Measurements from ENCODE around the gene LCE2A. TPM values are rescaled to one million over a fixed set of nuclear protein-coding genes. Genes with fewer than 3 reads are reported as not detected.
"Not testable (repeated sequence)": the region's sequence is repeated elsewhere in the genome, so short reads cannot be mapped to it uniquely, and the experiment has no call there.

Gene LCE2A
- total RNA-seq, 1 experiment from 2014 or later: not detected

GRCh38 chr1:152667648-152668047, 30.5 kb upstream of the LCE2A start:
- no peak for TF ChIP-seq CTCF (IDR thresholded peaks at IDR 0.05; ENCODE audit: insufficient read depth in 1 of 2, low read depth in 1 of 2, low read length in 1 of 2, severe bottlenecking in 1 of 2, unreplicated experiment in 1 of 2)
- Mint-ChIP-seq H3K4me3 (ENCODE audit: unreplicated experiment) (no peak overlapping the region), H3K27me3 (ENCODE audit: insufficient read depth, unreplicated experiment) (peaks cover 14% of the 10 kb centered on the region), H3K27ac (ENCODE audit: unreplicated experiment) (no peak overlapping the region), H3K4me1 (ENCODE audit: low read depth, unreplicated experiment) (no peaks in the 10 kb centered on the region), H3K36me3 (ENCODE audit: insufficient read depth, unreplicated experiment) (no peaks in the 10 kb centered on the region), H3K9me3 (ENCODE audit: unreplicated experiment) (no peaks in the 10 kb centered on the region)
- H3K36me3 ChIP-seq (ENCODE audit: control insufficient read depth, insufficient read depth, low read length): no peaks in the 10 kb centered on the region
- no peak overlapping the region for H3K4me3 ChIP-seq (ENCODE audit: low read depth, low read length)
- POLR2A ChIA-PET: no interaction called here
- CTCF ChIA-PET: no interaction called here
- no peak for DNase-seq
- H3K4me1 ChIP-seq: no peaks in the 10 kb centered on the region
- H3K27me3 ChIP-seq (replicated peaks; ENCODE audit: control insufficient read depth, insufficient read depth, low read length): 0 out of 2 replicates have a peak, but pooled peaks cover 1% of the 10 kb centered on the region
- no peaks in the 10 kb centered on the region for H3K9me3 ChIP-seq
- intact Hi-C loops (cut with micrococcal nuclease; ENCODE audit: unreplicated experiment): no loop called here
- no TSS peak for BruUV-seq (replicated peaks)

GRCh38 chr1:152673016-152673415, 25.1 kb upstream of the LCE2A start:
- Mint-ChIP-seq H3K4me3 (ENCODE audit: unreplicated experiment) (no peak overlapping the region), H3K9me3 (ENCODE audit: unreplicated experiment) (no peaks in the 10 kb centered on the region), H3K4me1 (ENCODE audit: low read depth, unreplicated experiment) (no peaks in the 10 kb centered on the region), H3K27me3 (ENCODE audit: insufficient read depth, unreplicated experiment) (peaks cover 11% of the 10 kb centered on the region), H3K36me3 (ENCODE audit: insufficient read depth, unreplicated experiment) (no peaks in the 10 kb centered on the region), H3K27ac (ENCODE audit: unreplicated experiment) (no peak overlapping the region)
- no TSS peak for BruUV-seq (replicated peaks)
- intact Hi-C loops (cut with micrococcal nuclease; ENCODE audit: unreplicated experiment): no loop called here
- no peaks in the 10 kb centered on the region for H3K36me3 ChIP-seq (ENCODE audit: control insufficient read depth, insufficient read depth, low read length)
- ChIA-PET CTCF (no interaction called here), POLR2A (no interaction called here)
- no peaks in the 10 kb centered on the region; the same call in 1 of the 2 replicates for H3K27me3 ChIP-seq (replicated peaks; ENCODE audit: control insufficient read depth, insufficient read depth, low read length)
- no peak for TF ChIP-seq CTCF (IDR thresholded peaks at IDR 0.05; ENCODE audit: insufficient read depth in 1 of 2, low read depth in 1 of 2, low read length in 1 of 2, severe bottlenecking in 1 of 2, unreplicated experiment in 1 of 2)
- H3K4me1 ChIP-seq: no peaks in the 10 kb centered on the region
- DNase-seq: no peak
- no peaks in the 10 kb centered on the region for H3K9me3 ChIP-seq
- H3K4me3 ChIP-seq (ENCODE audit: low read depth, low read length): no peak overlapping the region

GRCh38 chr1:152674983-152675382, 23.2 kb upstream of the LCE2A start, which contains the start of gene LCE2C:
LCE2C (plus strand) TSS chr1:152675279; CDS start chr1:152676016, 737 bp downstream.
- BruUV-seq (replicated peaks); H3K9me3 Mint-ChIP-seq (ENCODE audit: unreplicated experiment); H3K4me1 Mint-ChIP-seq (ENCODE audit: low read depth, unreplicated experiment); H3K4me1 ChIP-seq; H3K4me3 Mint-ChIP-seq (ENCODE audit: unreplicated experiment); POLR2A ChIA-PET; H3K27me3 Mint-ChIP-seq (ENCODE audit: insufficient read depth, unreplicated experiment); H3K36me3 Mint-ChIP-seq (ENCODE audit: insufficient read depth, unreplicated experiment); CTCF ChIA-PET; H3K27me3 ChIP-seq (replicated peaks; ENCODE audit: control insufficient read depth, insufficient read depth, low read length); H3K36me3 ChIP-seq (ENCODE audit: control insufficient read depth, insufficient read depth, low read length); intact Hi-C loops (cut with micrococcal nuclease; ENCODE audit: unreplicated experiment); H3K9me3 ChIP-seq; H3K4me3 ChIP-seq (ENCODE audit: low read depth, low read length); DNase-seq; H3K27ac Mint-ChIP-seq (ENCODE audit: unreplicated experiment): not testable (repeated sequence)

GRCh38 chr1:152679459-152679858, 18.7 kb upstream of the LCE2A start:
- no peaks in the 10 kb centered on the region; the same call in 1 of the 2 replicates for H3K27me3 ChIP-seq (replicated peaks; ENCODE audit: control insufficient read depth, insufficient read depth, low read length)
- CTCF ChIA-PET: no interaction called here
- no peak overlapping the region for H3K4me3 ChIP-seq (ENCODE audit: low read depth, low read length)
- Mint-ChIP-seq H3K9me3 (ENCODE audit: unreplicated experiment) (no peaks in the 10 kb centered on the region), H3K4me1 (ENCODE audit: low read depth, unreplicated experiment) (no peaks in the 10 kb centered on the region), H3K27me3 (ENCODE audit: insufficient read depth, unreplicated experiment) (peaks cover 11% of the 10 kb centered on the region), H3K27ac (ENCODE audit: unreplicated experiment) (no peak overlapping the region), H3K36me3 (ENCODE audit: insufficient read depth, unreplicated experiment) (no peaks in the 10 kb centered on the region), H3K4me3 (ENCODE audit: unreplicated experiment) (no peak overlapping the region)
- no peak for DNase-seq
- H3K9me3 ChIP-seq: no peaks in the 10 kb centered on the region
- intact Hi-C loops (cut with micrococcal nuclease; ENCODE audit: unreplicated experiment): no loop called here
- TF ChIP-seq CTCF (IDR thresholded peaks at IDR 0.05; ENCODE audit: insufficient read depth in 1 of 2, low read depth in 1 of 2, low read length in 1 of 2, severe bottlenecking in 1 of 2, unreplicated experiment in 1 of 2): no peak
- no peaks in the 10 kb centered on the region for H3K4me1 ChIP-seq
- no peaks in the 10 kb centered on the region for H3K36me3 ChIP-seq (ENCODE audit: control insufficient read depth, insufficient read depth, low read length)
- POLR2A ChIA-PET: no interaction called here
- no TSS peak for BruUV-seq (replicated peaks)
